OCI-LY1 (cell line): Measurements from ENCODE around the gene LCOR.

Source experiments
- CTCF ChIP-seq: fragments of 200-600 bp; sonication (generic), shearing (Covaris generic); IDR thresholded peaks from 2 replicates; pipeline ENCODE4 v1.5.1; 2017; ENCODE audit warnings: mild to moderate bottlenecking, antibody characterized with exemption, low read length, moderate library complexity, mixed read lengths
- EZH2 ChIP-seq: fragments of 200-600 bp; sonication (generic), shearing (Covaris generic); IDR thresholded peaks from 2 replicates; pipeline ENCODE4 v1.8.0; 2017; ENCODE audit warnings: borderline replicate concordance, mixed run types, mild to moderate bottlenecking, antibody characterized with exemption, low read length, moderate library complexity, mixed read lengths

GRCh38 chr10:96906864-96907263, 74.8 kb downstream of the LCOR start:
- TF ChIP-seq EZH2 (no peak), CTCF (no peak)
